K562 (cell line): ENCODE measurements around the gene EFNA2. TPM values are rescaled to one million over a fixed set of nuclear protein-coding genes. Genes with fewer than 3 reads are reported as not detected.

Experiments
- ATAC-seq: fragments of 200-7000 bp; cut with Tn5 transposase; 3 replicates; pipeline ENCODE4 v1.9.1; 2020; ENCODE audit warnings: moderate library complexity
- BruUV-seq: library from RNA; stranded (reverse); fragments of 400-500 nt; replicated peaks from 2 replicates; lab custom pipeline; 2021; lab: Mats Ljungman, UMichigan
- CTCF ChIA-PET: fragments of 300-600 bp; formaldehyde crosslinking; extraction: SDS; loops from one replicate; lab custom pipeline; 2021; ENCODE audit warnings: low intra/inter-chr PET ratio; lab: Yijun Ruan, JAX
- POLR2A ChIA-PET: fragments of 300-600, 350-650 bp; sonication (Branson Sonifier 250); formaldehyde crosslinking; extraction: SDS; loops from one replicate; lab custom pipeline; 2021; ENCODE audit warnings: antibody characterized with exemption, inconsistent platforms; lab: Yijun Ruan, JAX
- DNase-seq, 4 experiments: peaks; one replicate each; pipeline versions ENCODE4 v3.0.0 to v3.0.0-alpha.2; 2011 to 2018; ENCODE audit warnings: low spot score in 3 of 4, mixed read lengths in 3 of 4; ENCODE audit errors: extremely low read depth in 1 of 4
- FAIRE-seq: peaks from 2 replicates; lab custom pipeline; 2011; peaks lifted over from hg19 to GRCh38; lab: Jason Lieb, UNC
- H2AFZ ChIP-seq: 2 replicates; pipeline ENCODE4 v1.6.0; 2011; ENCODE audit warnings: low read depth, low read length, control low read depth, inconsistent platforms
- H3K27ac ChIP-seq: fragments of 200-600 bp; 3 replicates; pipeline ENCODE4 v1.8.0; 2011; ENCODE audit warnings: low read depth, mild to moderate bottlenecking, control low read depth, inconsistent platforms, low read length, moderate library complexity, mixed read lengths; ENCODE audit errors: extremely low read depth
- H3K27me3 ChIP-seq, 2 experiments: fragments of 300-600 bp in 1 of 2; 2 replicates in 1 of 2; 3 replicates in 1 of 2; pipeline versions ENCODE4 v1.6.0 to v1.8.0; 2011; ENCODE audit warnings: inconsistent platforms in 2 of 2, low read length in 2 of 2, mild to moderate bottlenecking in 1 of 2, mixed read lengths in 1 of 2, moderate library complexity in 1 of 2; ENCODE audit not compliant: control insufficient read depth in 2 of 2, insufficient read depth in 2 of 2
- H3K36me3 ChIP-seq: fragments of 300-600 bp; 3 replicates; pipeline ENCODE4 v1.8.0; 2011; ENCODE audit warnings: mild to moderate bottlenecking, low read length, inconsistent platforms; ENCODE audit not compliant: control insufficient read depth, insufficient read depth
- H3K4me1 ChIP-seq, 2 experiments: fragments of 200-600 bp in 1 of 2; replicated peaks in 1 of 2; 2 replicates in 1 of 2; 3 replicates in 1 of 2; pipeline versions ENCODE4 v1.5.1 to v1.8.0; 2011; ENCODE audit warnings: inconsistent platforms in 2 of 2, low read length in 2 of 2, mild to moderate bottlenecking in 1 of 2, mixed read lengths in 1 of 2, moderate library complexity in 1 of 2; ENCODE audit not compliant: control insufficient read depth in 2 of 2, insufficient read depth in 2 of 2
- H3K4me2 ChIP-seq: 2 replicates; pipeline ENCODE4 v1.6.1; 2011; ENCODE audit warnings: low read length, control low read depth, inconsistent platforms, mixed read lengths; ENCODE audit not compliant: insufficient read depth
- H3K4me3 ChIP-seq: fragments of 200-600 bp; sonication (generic), shearing (Covaris generic); 2 replicates; pipeline ENCODE4 v1.5.1; 2016; ENCODE audit warnings: control low read depth, inconsistent platforms
- H3K79me2 ChIP-seq: fragments of 200-600 bp; 3 replicates; pipeline ENCODE4 v1.8.0; 2011; ENCODE audit warnings: low read length, inconsistent platforms; ENCODE audit not compliant: control insufficient read depth, insufficient read depth
- H3K9ac ChIP-seq, 2 experiments: 2 replicates each; pipeline versions ENCODE4 v1.6.0 to v1.6.1; 2011; ENCODE audit warnings: low read depth in 2 of 2, low read length in 2 of 2, control low read depth in 1 of 2, inconsistent platforms in 1 of 2, mild to moderate bottlenecking in 1 of 2, mixed read lengths in 1 of 2; ENCODE audit not compliant: insufficient read depth in 1 of 2
- H3K9me1 ChIP-seq: one replicate; pipeline ENCODE4 v1.6.0; 2011; ENCODE audit warnings: inconsistent platforms, mild to moderate bottlenecking, low read length, moderate library complexity; ENCODE audit not compliant: control insufficient read depth, insufficient read depth
- H3K9me3 ChIP-seq: replicated peaks from 2 replicates; pipeline ENCODE4 v1.5.1; 2011; ENCODE audit warnings: low read depth, low read length, inconsistent platforms; ENCODE audit not compliant: control insufficient read depth, insufficient read depth
- H4K20me1 ChIP-seq: replicated peaks from 2 replicates; pipeline ENCODE4 v1.6.1; 2011; ENCODE audit warnings: low read length, inconsistent platforms, mixed read lengths; ENCODE audit not compliant: control insufficient read depth, insufficient read depth
- ARHGAP35 ChIP-seq: fragments of 450-650 bp; IDR thresholded peaks from 2 replicates; pipeline ENCODE4 v1.6.1; 2018; ENCODE audit not compliant: partially characterized antibody
- ARID3B ChIP-seq: fragments of 250-450 bp; sonication (Bioruptor Pico); IDR thresholded peaks from 2 replicates; pipeline ENCODE4 v1.4.0; 2020; ENCODE audit warnings: borderline replicate concordance
- GABPB2 ChIP-seq: fragments of 250-450 bp; sonication (Bioruptor Pico); conservative IDR thresholded peaks from 2 replicates; pipeline ENCODE4 v1.5.1; 2021; ENCODE audit warnings: mild to moderate bottlenecking
- IRF2 ChIP-seq: sonication (generic); formaldehyde crosslinking; IDR thresholded peaks from 2 replicates; pipeline ENCODE4 v1.8.1; 2022; ENCODE audit warnings: mild to moderate bottlenecking, missing genetic modification reagents
- NEUROD1 ChIP-seq: fragments of 150-350 bp; IDR thresholded peaks from 2 replicates; pipeline ENCODE4 v1.6.1; 2014; ENCODE audit warnings: borderline replicate concordance, low read length, low read depth; ENCODE audit not compliant: partially characterized antibody
- POLR2G ChIP-seq: fragments of 200-400 bp; formaldehyde crosslinking; IDR thresholded peaks from 2 replicates; pipeline ENCODE4 v1.6.1; 2017; ENCODE audit warnings: low read depth, mild to moderate bottlenecking, antibody characterized with exemption, low read length, moderate library complexity
- RBM15 ChIP-seq: fragments of 200-400 bp; formaldehyde crosslinking; IDR thresholded peaks from 2 replicates; pipeline ENCODE4 v1.6.1; 2018; ENCODE audit warnings: mild to moderate bottlenecking, low read length, moderate library complexity; ENCODE audit not compliant: insufficient read depth
- SP2 ChIP-seq: IDR thresholded peaks from 2 replicates; pipeline ENCODE4 v1.6.1; 2011; ENCODE audit warnings: mild to moderate bottlenecking, low read depth, low read length, moderate library complexity; ENCODE audit not compliant: poor library complexity, severe bottlenecking; ENCODE audit errors: extremely low read depth
- TAF1 ChIP-seq: IDR thresholded peaks from 2 replicates; pipeline ENCODE4 v1.6.1; 2011; ENCODE audit warnings: mild to moderate bottlenecking, low read length, moderate library complexity; ENCODE audit not compliant: insufficient read depth, control insufficient read depth, severe bottlenecking; ENCODE audit errors: extremely low read depth
- ZBTB7A ChIP-seq: IDR thresholded peaks from 2 replicates; pipeline ENCODE4 v1.6.1; 2011; ENCODE audit warnings: low read depth, mild to moderate bottlenecking, low read length, moderate library complexity, borderline replicate concordance; ENCODE audit not compliant: control insufficient read depth
- ZNF133 ChIP-seq: fragments of 250-450 bp; sonication (Bioruptor Pico); IDR thresholded peaks from 2 replicates; pipeline ENCODE4 v1.4.0; 2020; ENCODE audit warnings: mild to moderate bottlenecking
- ZNF175 ChIP-seq: fragments of 200-800 bp; sonication (Bioruptor generic); IDR thresholded peaks from 2 replicates; pipeline ENCODE4 v1.6.1; 2016; ENCODE audit warnings: low read depth, mild to moderate bottlenecking, missing genetic modification characterization, missing compliant biosample characterization
- ZNF184 ChIP-seq: sonication (generic); formaldehyde crosslinking; IDR thresholded peaks from 2 replicates; pipeline ENCODE4 v1.5.0; 2020; ENCODE audit warnings: missing genetic modification reagents
- WGBS: fragments of 100-300 bp; shearing (Covaris generic); methylation state at CpG from one replicate; pipeline ENCODE4 v1.1.6; 2016; ENCODE audit warnings: low coverage, mixed read lengths; ENCODE audit not compliant: insufficient coverage; ENCODE audit errors: missing lambda C conversion rate; 5-methylcytosine and 5-hydroxymethylcytosine counted together
- in situ Hi-C: fragments of 300-500 bp; cut with MboI; formaldehyde crosslinking; loops from 4 replicates; pipeline ENCODE4 v1.15.0; 2018; ENCODE audit warnings: inconsistent platforms, mixed read lengths
- intact Hi-C: fragments of 100-400 bp; cut with micrococcal nuclease; formaldehyde crosslinking; loops from 2 replicates; pipeline ENCODE4 v1.14.2; 2022
- polyA plus RNA-seq, 8 experiments: library from polyadenylated mRNA; depleted of rRNA in 4 of 8; stranded (reverse) in 5 of 8; unstranded in 3 of 8; fragments of >200 nt; fragmentation: Nextera tagmentation in 2 of 8; fragmentation: Illumina TruSeq in 1 of 8; extraction: Ambion mirVana in 2 of 8; extraction: Trizol in 1 of 8; gene quantifications; 2 replicates each; pipeline versions ENCODE4 v1.2.1 to v1.2.3, GENCODE V29; 2011 to 2014; ENCODE audit warnings: inconsistent platforms in 1 of 8, missing spikeins in 1 of 8
- total RNA-seq, 7 experiments: library from RNA; depleted of rRNA in 6 of 7; stranded (reverse); fragments of >200 nt in 6 of 7; fragmentation: Illumina TruSeq in 2 of 7; extraction: Trizol in 2 of 7; gene quantifications; 2 replicates each; pipeline versions ENCODE4 v1.2.1 to v1.2.3, GENCODE V29; 2011 to 2021; ENCODE audit warnings: low replicate concordance in 1 of 7

The EFNA2 gene
- total and polyA plus RNA-seq, 9 of the 15 experiments (the other 6 are each of a cell fraction or from before 2014, with no cell fraction given), result 0.11 to 0.44 (median 0.15) TPM; not detected in 6

- peaks cover 11 to 35% of the 10 kb centered on the region in 2 experiments; a peak in 3 of 5 replicates for H3K27me3 ChIP-seq
- no peaks in the 10 kb centered on the region; the same call in 1 of the 2 replicates for H4K20me1 ChIP-seq
- H3K4me1 ChIP-seq, result peaks cover 0 to 62% of the 10 kb centered on the region in 2 experiments; a peak in 3 of 5 replicates
- H3K9ac ChIP-seq, result no peak overlapping the region; a peak in 1 of 4 replicates
- H3K9me3 ChIP-seq, result no peaks in the 10 kb centered on the region
- no peak for TF ChIP-seq IRF2
- no peak for TF ChIP-seq ZBTB7A
- no peak for TF ChIP-seq RBM15
- no peak for TF ChIP-seq GABPB2
- no peak for TF ChIP-seq ZNF175
- no peak for TF ChIP-seq ARHGAP35
- no peak for TF ChIP-seq ZNF184 (CRISPR knock-in tag)
- TF ChIP-seq ZNF133 (CRISPR knock-in tag), result no peak
- TF ChIP-seq POLR2G, result no peak
- no peak for TF ChIP-seq TAF1
- no peak for TF ChIP-seq NEUROD1
- TF ChIP-seq ARID3B (CRISPR knock-in tag), result no peak
- TF ChIP-seq SP2, result no peak
- no peak overlapping the region for H2AFZ ChIP-seq
- peaks cover 3% of the 10 kb centered on the region for H3K9me1 ChIP-seq
- in situ Hi-C loops (no loop called here), intact Hi-C loops (no loop called here)
- no peaks in the 10 kb centered on the region for H3K79me2 ChIP-seq
- ChIA-PET POLR2A (no interaction called here), CTCF (no interaction called here)
- no peak overlapping the region for H3K4me2 ChIP-seq
- no peak overlapping the region for H3K4me3 ChIP-seq
- H3K36me3 ChIP-seq, result no peaks in the 10 kb centered on the region
- no peak overlapping the region for H3K27ac ChIP-seq
- ATAC-seq (no peak), FAIRE-seq (no peak), DNase-seq (no peak)
- WGBS, result 8% methylated on average over 8 of the region's 8 CpGs
- no TSS peak for BruUV-seq
Measured at GRCh38 chr19:1298235-1298634, 12.6 kb downstream of the EFNA2 start.
